ENCODE results near the gene PAPOLA. TPM values are rescaled to one million over a fixed set of nuclear protein-coding genes. Genes with fewer than 3 reads are reported as not detected.

The PAPOLA gene
- total and polyA plus RNA-seq, 7 experiments from 2014 or later = 58.2 to 256 (median 170) TPM

DNA sequence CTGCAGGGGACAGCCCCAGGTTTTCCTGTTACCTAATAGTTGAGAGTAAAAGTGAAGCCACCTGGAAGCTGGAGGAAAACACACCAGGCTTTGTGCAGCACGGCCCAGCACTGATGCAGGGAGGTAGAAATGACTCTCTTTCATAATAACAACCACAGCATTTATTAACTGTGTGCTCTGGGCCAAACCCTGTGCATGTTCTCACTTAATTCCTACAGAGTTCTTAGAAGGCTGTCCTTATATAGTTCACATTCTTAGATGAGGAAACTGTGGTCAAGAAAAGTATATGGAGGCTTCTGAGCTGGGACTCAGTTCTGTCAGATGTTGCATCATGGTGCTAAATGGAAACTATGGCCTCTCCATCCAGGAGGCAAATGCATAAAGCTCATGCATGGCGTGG is 100.0 kb downstream of the PAPOLA start:
- ChIA-PET POLR2A (no interaction called here), CTCF (no interaction called here)
- H3K4me3 Mint-ChIP-seq = no peak overlapping the region

DNA sequence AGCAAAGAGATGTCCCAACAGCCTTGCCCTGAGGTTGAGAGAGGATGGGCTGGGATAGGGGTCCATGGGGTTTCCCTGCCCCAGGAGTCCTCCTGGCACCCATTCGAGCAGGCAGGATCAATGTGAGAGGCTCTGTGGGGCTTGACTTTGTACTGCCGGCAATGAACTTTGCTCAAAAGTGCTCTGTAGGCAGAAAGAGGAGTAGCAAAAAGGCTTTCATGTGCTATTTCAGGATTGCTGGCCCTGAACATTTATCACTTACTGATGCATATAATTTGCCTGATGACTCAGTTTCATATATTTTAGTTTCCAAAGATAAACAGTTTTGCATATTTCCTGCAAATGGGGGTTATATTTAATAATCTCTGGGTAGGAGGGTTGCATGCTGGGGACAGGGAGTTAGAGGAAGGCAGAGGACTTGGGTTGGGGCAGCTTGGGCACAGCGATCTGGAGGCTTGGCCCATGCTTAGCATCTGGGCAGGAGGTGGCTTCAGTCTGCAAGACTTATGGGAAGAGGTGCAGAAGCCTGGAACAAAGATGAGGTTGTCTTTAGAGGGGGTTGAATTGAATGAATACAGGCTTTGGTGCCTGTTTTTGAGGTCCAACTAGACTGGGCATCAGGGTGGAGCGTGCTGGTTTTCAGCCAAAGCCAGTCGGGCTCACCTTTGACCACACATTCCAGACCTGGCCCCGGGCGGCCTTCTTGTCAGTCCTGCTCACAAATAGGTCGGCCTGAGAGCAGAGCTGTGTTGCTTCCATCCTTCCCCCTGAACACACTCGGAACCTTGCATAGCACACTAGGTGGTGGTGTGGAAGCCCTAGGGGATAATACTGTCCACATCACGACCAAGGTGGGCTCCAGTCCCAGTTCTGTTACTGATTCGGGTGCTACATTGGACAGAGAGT is 101.4 kb downstream of the PAPOLA start:
- H3K4me1 Mint-ChIP-seq = peaks cover 0 to 17% (median 0%) of the 10 kb centered on the region in 7 donors
- H3K27ac Mint-ChIP-seq = no peak overlapping the region
- DNase-seq = no peak
- H3K9me3 Mint-ChIP-seq = peaks cover 0 to 2% (median 0%) of the 10 kb centered on the region in 11 donors
- Histone ChIP-seq H3K4me1 (ENCODE audit: control insufficient read depth in 2 of 2, insufficient read depth in 2 of 2, low read length in 2 of 2) (no peaks in the 10 kb centered on the region), H3K36me3 (ENCODE audit: control insufficient read depth in 2 of 3, insufficient read depth in 3 of 3, low read length in 3 of 3) (no peaks in the 10 kb centered on the region), H3K27ac (ENCODE audit: low read depth, low read length) (no peak overlapping the region), H3K27me3 (ENCODE audit: control insufficient read depth in 2 of 2, insufficient read depth in 2 of 2, low read length in 2 of 2) (no peaks in the 10 kb centered on the region), H3K9me3 (ENCODE audit: control insufficient read depth in 2 of 3, low read length in 3 of 3) (no peaks in the 10 kb centered on the region), H3K4me3 (ENCODE audit: low read length) (no peak overlapping the region)
- CTCF ChIA-PET = no interaction called here
- ATAC-seq = no peak
- H3K4me3 Mint-ChIP-seq = no peak overlapping the region
- H3K36me3 Mint-ChIP-seq = peaks cover 0 to 4% (median 0%) of the 10 kb centered on the region in 5 donors
- POLR2A ChIA-PET = no interaction called here
- intact Hi-C loops (cut with micrococcal nuclease) = no loop called here
- peaks cover 0 to 14% (median 6%) of the 10 kb centered on the region in 5 donors for H3K27me3 Mint-ChIP-seq

More for the DNA sequence above, 100.0 kb downstream of the PAPOLA start:
- Histone ChIP-seq H3K9me3 (ENCODE audit: control insufficient read depth in 2 of 3, low read length in 3 of 3) (no peaks in the 10 kb centered on the region), H3K4me1 (ENCODE audit: control insufficient read depth in 2 of 2, insufficient read depth in 2 of 2, low read length in 2 of 2) (no peaks in the 10 kb centered on the region), H3K27ac (ENCODE audit: low read depth, low read length) (no peak overlapping the region), H3K36me3 (ENCODE audit: control insufficient read depth in 2 of 3, insufficient read depth in 3 of 3, low read length in 3 of 3) (no peaks in the 10 kb centered on the region), H3K4me3 (ENCODE audit: low read length) (no peak overlapping the region), H3K27me3 (ENCODE audit: control insufficient read depth in 2 of 2, insufficient read depth in 2 of 2, low read length in 2 of 2) (no peaks in the 10 kb centered on the region)
- peaks cover 0 to 4% (median 0%) of the 10 kb centered on the region in 5 donors for H3K36me3 Mint-ChIP-seq
- intact Hi-C loops (cut with micrococcal nuclease) = no loop called here
- DNase-seq = no peak
- ATAC-seq = no peak
- H3K27me3 Mint-ChIP-seq = peaks cover 0 to 14% (median 6%) of the 10 kb centered on the region in 5 donors
- peaks cover 0 to 2% (median 0%) of the 10 kb centered on the region in 11 donors for H3K9me3 Mint-ChIP-seq
- H3K27ac Mint-ChIP-seq = no peak overlapping the region
- peaks cover 0 to 17% (median 0%) of the 10 kb centered on the region in 7 donors for H3K4me1 Mint-ChIP-seq

DNA sequence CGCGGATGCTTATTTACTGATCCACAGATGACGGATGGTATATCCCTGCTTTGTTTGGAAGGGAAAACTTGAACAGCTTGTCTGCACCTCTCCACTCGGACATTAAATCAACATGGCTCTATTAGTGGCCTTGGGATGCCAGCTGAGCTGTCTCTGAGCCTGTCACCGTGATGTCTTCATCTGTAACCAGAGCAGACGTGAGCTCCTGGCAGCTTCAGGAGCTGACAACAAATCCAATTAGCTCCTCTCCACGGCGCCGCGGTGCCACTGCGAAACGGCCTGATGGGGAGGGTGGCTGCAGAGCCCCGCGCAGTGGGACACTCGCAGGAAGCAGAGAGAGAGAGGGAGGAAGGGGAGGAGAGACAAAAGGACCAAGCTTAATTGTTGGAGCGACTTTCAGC is 112.3 kb downstream of the PAPOLA start:
- Histone ChIP-seq H3K4me1 (ENCODE audit: control insufficient read depth in 2 of 2, insufficient read depth in 2 of 2, low read length in 2 of 2) (no peaks in the 10 kb centered on the region), H3K4me3 (ENCODE audit: low read length) (no peak overlapping the region), H3K27ac (ENCODE audit: low read depth, low read length) (no peak overlapping the region), H3K9me3 (ENCODE audit: control insufficient read depth in 2 of 3, low read length in 3 of 3) (no peaks in the 10 kb centered on the region), H3K36me3 (ENCODE audit: control insufficient read depth in 2 of 3, insufficient read depth in 3 of 3, low read length in 3 of 3) (no peaks in the 10 kb centered on the region), H3K27me3 (ENCODE audit: control insufficient read depth in 2 of 2, insufficient read depth in 2 of 2, low read length in 2 of 2) (no peaks in the 10 kb centered on the region)
- Mint-ChIP-seq H3K4me1 (no peaks in the 10 kb centered on the region), H3K36me3 (peaks cover 0 to 6% (median 0%) of the 10 kb centered on the region in 5 donors), H3K27me3 (peaks cover 11 to 24% (median 15%) of the 10 kb centered on the region in 5 donors), H3K27ac (no peak overlapping the region), H3K9me3 (no peaks in the 10 kb centered on the region), H3K4me3 (no peak overlapping the region)
- ChIA-PET POLR2A (interaction anchor here (0.6 kb wide), 1 partner anchor 20 kb away, joined by 3 read pairs; no protein-coding TSS in a partner anchor), CTCF (no interaction called here)
- DNase-seq (no peak), ATAC-seq (no peak)
- intact Hi-C loops (cut with micrococcal nuclease) = no loop called here

DNA sequence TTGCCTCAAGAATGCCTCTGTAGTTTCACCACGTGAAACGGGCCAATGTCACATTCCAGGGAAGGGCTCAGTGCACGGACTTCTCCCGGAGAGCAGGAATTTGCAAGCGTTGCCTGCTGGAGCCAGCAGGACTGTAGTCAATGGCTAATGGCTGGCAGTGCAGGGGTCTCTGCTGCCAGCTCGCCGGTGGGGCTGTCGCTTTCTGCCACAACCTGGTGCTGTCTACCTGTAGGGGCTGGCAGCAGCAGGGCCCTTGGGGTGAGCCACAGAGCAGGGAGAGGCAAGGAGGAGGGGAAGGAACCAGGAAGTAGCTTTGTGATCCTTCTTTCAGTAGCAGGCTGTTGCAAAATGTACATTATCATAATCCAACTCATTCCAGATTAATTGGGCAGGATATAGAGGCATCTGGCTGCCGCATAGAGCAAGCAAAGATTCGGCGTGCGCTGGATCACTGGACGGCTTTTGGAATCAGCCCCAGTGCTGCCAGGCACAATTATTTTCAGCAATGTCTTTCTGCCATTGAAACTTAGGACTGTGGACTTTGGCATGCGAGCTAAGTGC is 114.1 kb downstream of the PAPOLA start:
- no peak overlapping the region for H3K27ac Mint-ChIP-seq
- peaks cover 2 to 24% (median 18%) of the 10 kb centered on the region in 5 donors for H3K27me3 Mint-ChIP-seq
- DNase-seq = no peak
- H3K4me3 ChIP-seq (ENCODE audit: low read length) = no peak overlapping the region
- no peaks in the 10 kb centered on the region for H3K27me3 ChIP-seq (ENCODE audit: control insufficient read depth in 2 of 2, insufficient read depth in 2 of 2, low read length in 2 of 2)
- intact Hi-C loops (cut with micrococcal nuclease) = no loop called here
- no peak for ATAC-seq
- no peaks in the 10 kb centered on the region for H3K36me3 ChIP-seq (ENCODE audit: control insufficient read depth in 2 of 3, insufficient read depth in 3 of 3, low read length in 3 of 3)
- H3K4me3 Mint-ChIP-seq = no peak overlapping the region
- ChIA-PET CTCF (no interaction called here), POLR2A (no interaction called here)
- peaks cover 0 to 6% (median 0%) of the 10 kb centered on the region in 5 donors for H3K36me3 Mint-ChIP-seq
- no peaks in the 10 kb centered on the region for H3K4me1 ChIP-seq (ENCODE audit: control insufficient read depth in 2 of 2, insufficient read depth in 2 of 2, low read length in 2 of 2)
- no peaks in the 10 kb centered on the region for H3K9me3 Mint-ChIP-seq
- H3K4me1 Mint-ChIP-seq = no peaks in the 10 kb centered on the region
- H3K9me3 ChIP-seq (ENCODE audit: control insufficient read depth in 2 of 3, low read length in 3 of 3) = no peaks in the 10 kb centered on the region
- no peak overlapping the region for H3K27ac ChIP-seq (ENCODE audit: low read depth, low read length)

Other genes starting within 250 kb of the PAPOLA start
- not detected for gene BDKRB1, start 246.2 kb upstream of the PAPOLA start, total RNA-seq
- not detected for gene BDKRB1, start 246.2 kb upstream of the PAPOLA start, polyA plus RNA-seq
- 10 to 100 TPM; 22.7 to 43.4 (median 34.3) TPM for gene ATG2B, start 139.0 kb upstream of the PAPOLA start, total RNA-seq
- 1 to 10 TPM; 1.8 to 2.5 TPM for gene ATG2B, start 139.0 kb upstream of the PAPOLA start, polyA plus RNA-seq
- 10 to 100 TPM in 3 of 5 experiments, 1 to 10 TPM in 2; 6.7 to 17.7 (median 14.9) TPM for gene GSKIP, start 138.9 kb upstream of the PAPOLA start, total RNA-seq
- gene GSKIP, start 138.9 kb upstream of the PAPOLA start, polyA plus RNA-seq = 10 to 100 TPM; 21.1 to 22.1 TPM
- under 1 TPM in 3 of 5 experiments, not detected in 2; 0.19 to 0.67 (median 0.58) TPM for gene AK7, start 110.3 kb upstream of the PAPOLA start, total RNA-seq
- gene AK7, start 110.3 kb upstream of the PAPOLA start, polyA plus RNA-seq = under 1 TPM; 0.05 to 0.64 TPM

All from naive thymus-derived CD4-positive, alpha-beta T cell (primary cell).